ENCODE measurements around the gene RPL3.

GRCh38 chr22:39280250-39280649 lies 39.2 kb downstream of the RPL3 start:
- TF ChIP-seq, protein P1, sequence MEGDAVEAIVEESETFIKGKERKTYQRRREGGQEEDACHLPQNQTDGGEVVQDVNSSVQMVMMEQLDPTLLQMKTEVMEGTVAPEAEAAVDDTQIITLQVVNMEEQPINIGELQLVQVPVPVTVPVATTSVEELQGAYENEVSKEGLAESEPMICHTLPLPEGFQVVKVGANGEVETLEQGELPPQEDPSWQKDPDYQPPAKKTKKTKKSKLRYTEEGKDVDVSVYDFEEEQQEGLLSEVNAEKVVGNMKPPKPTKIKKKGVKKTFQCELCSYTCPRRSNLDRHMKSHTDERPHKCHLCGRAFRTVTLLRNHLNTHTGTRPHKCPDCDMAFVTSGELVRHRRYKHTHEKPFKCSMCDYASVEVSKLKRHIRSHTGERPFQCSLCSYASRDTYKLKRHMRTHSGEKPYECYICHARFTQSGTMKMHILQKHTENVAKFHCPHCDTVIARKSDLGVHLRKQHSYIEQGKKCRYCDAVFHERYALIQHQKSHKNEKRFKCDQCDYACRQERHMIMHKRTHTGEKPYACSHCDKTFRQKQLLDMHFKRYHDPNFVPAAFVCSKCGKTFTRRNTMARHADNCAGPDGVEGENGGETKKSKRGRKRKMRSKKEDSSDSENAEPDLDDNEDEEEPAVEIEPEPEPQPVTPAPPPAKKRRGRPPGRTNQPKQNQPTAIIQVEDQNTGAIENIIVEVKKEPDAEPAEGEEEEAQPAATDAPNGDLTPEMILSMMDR (conservative IDR thresholded peaks at IDR 0.05; ENCODE audit: low read depth, low read length): no peak
- TF ChIP-seq EZH2 (IDR thresholded peaks at IDR 0.05; ENCODE audit: borderline replicate concordance, low read depth, low read length, poor library complexity, severe bottlenecking): no peak

Data from A673 (cell line).